Transverse colon (tissue), 3 donors: Measurements from ENCODE around the gene PIK3C2G.

ENCODE experiments used
- EP300 ChIP-seq: sonication (generic); formaldehyde crosslinking; IDR thresholded peaks from one replicate; pipeline ENCODE4 v1.6.1; 2017; ENCODE audit warnings: antibody characterized with exemption, low read depth
- TF ChIP-seq, protein P1 (sequence below), 5 experiments: fragments of 200-600 bp in 3 of 5; fragments of 450-650 bp in 2 of 5; sonication (generic) in 3 of 5; IDR thresholded peaks; 1 replicate in 2 of 5; 2 replicates in 3 of 5; pipeline ENCODE4 v1.5.1; 2016 to 2017; ENCODE audit warnings: antibody characterized with exemption in 5 of 5, inconsistent platforms in 3 of 5, mild to moderate bottlenecking in 2 of 5, moderate library complexity in 1 of 5

DNA sequence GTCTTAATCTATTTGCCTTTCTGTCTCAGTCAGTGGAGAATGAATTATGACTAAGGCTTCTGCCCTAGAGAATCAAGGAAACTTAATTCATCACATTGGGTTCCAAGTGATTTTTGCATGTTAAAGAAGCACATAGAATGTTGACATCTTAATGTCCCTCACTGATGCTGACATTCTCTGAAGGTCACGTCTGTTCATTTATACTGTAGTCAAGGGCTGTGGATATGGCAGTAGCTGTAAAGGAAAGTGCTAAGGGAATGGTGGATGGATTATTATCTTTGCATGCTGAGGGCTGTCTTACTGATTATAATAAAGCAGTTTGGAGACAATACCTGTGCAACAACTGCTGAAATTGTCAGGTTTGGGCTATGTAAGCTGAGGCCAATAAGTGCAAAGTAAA, 315.3 kb downstream of the PIK3C2G start:
- TF ChIP-seq, protein P1, sequence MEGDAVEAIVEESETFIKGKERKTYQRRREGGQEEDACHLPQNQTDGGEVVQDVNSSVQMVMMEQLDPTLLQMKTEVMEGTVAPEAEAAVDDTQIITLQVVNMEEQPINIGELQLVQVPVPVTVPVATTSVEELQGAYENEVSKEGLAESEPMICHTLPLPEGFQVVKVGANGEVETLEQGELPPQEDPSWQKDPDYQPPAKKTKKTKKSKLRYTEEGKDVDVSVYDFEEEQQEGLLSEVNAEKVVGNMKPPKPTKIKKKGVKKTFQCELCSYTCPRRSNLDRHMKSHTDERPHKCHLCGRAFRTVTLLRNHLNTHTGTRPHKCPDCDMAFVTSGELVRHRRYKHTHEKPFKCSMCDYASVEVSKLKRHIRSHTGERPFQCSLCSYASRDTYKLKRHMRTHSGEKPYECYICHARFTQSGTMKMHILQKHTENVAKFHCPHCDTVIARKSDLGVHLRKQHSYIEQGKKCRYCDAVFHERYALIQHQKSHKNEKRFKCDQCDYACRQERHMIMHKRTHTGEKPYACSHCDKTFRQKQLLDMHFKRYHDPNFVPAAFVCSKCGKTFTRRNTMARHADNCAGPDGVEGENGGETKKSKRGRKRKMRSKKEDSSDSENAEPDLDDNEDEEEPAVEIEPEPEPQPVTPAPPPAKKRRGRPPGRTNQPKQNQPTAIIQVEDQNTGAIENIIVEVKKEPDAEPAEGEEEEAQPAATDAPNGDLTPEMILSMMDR (IDR thresholded peaks at IDR 0.05) = no peak
- TF ChIP-seq EP300 = no peak
